ENCODE measurements around the gene TERT. TPM values are rescaled to one million over a fixed set of nuclear protein-coding genes. Genes with fewer than 3 reads are reported as not detected.
"Not testable (repeated sequence)": the region's sequence is repeated elsewhere in the genome, so short reads cannot be mapped to it uniquely, and the experiment has no call there.

The TERT gene
- total RNA-seq, 1 donor from 2014 or later, result not detected

DNA sequence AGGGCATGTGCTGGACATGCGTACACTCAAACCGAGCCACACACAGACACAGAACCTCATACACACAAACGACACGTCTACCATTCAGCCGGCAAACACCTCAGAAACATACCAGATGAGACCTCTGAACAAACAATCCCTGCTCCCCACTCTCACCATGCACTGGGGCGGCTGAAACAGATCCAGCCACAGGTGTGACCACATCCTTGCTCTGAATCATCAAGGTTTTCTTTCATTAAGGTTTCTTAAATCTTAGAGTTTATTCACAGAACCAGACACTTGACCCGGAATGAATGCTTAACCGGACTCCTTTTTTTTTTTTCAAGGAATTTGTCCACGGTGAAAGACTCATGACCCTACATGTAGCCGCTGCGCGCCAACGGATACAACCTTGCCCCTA is 26.2 kb downstream of the TERT start:
- Histone ChIP-seq H3K9me3 (no peaks in the 10 kb centered on the region), H3K4me3 (no peak overlapping the region), H3K4me1 (no peaks in the 10 kb centered on the region), H3K36me3 (no peaks in the 10 kb centered on the region), H3K27ac (no peak overlapping the region), H3K27me3 (no peaks in the 10 kb centered on the region)
- TF ChIP-seq, protein P1, sequence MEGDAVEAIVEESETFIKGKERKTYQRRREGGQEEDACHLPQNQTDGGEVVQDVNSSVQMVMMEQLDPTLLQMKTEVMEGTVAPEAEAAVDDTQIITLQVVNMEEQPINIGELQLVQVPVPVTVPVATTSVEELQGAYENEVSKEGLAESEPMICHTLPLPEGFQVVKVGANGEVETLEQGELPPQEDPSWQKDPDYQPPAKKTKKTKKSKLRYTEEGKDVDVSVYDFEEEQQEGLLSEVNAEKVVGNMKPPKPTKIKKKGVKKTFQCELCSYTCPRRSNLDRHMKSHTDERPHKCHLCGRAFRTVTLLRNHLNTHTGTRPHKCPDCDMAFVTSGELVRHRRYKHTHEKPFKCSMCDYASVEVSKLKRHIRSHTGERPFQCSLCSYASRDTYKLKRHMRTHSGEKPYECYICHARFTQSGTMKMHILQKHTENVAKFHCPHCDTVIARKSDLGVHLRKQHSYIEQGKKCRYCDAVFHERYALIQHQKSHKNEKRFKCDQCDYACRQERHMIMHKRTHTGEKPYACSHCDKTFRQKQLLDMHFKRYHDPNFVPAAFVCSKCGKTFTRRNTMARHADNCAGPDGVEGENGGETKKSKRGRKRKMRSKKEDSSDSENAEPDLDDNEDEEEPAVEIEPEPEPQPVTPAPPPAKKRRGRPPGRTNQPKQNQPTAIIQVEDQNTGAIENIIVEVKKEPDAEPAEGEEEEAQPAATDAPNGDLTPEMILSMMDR (IDR thresholded peaks at IDR 0.05), result no peak
- intact Hi-C loops (cut with DNase I), result no loop called here
- no peak for DNase-seq (ENCODE audit: low spot score in 2 of 2)

DNA sequence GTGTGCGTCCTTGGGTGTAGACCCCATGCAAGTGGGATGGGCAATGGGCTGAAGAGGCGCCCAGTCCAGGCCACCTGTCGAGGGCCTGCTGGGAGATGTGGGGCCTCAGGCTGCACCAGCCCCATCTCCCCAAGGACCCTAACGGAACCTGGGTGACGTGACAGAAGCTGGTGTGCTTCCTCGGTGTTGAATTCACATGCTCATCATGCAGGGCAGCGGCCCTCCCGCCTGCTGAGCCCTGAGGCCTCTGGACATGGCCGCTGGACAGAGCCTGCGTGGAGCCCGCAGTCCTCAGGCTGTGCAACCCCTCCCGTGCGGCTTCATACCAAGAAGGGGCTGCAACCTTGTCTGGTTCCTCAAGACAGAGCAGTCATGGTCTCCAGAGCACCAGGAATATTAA is 26.8 kb downstream of the TERT start:
- TF ChIP-seq, protein P1 (IDR thresholded peaks at IDR 0.05), result no peak
- Histone ChIP-seq H3K4me1 (no peaks in the 10 kb centered on the region), H3K27ac (no peak overlapping the region), H3K27me3 (no peaks in the 10 kb centered on the region), H3K36me3 (no peaks in the 10 kb centered on the region), H3K4me3 (no peak overlapping the region), H3K9me3 (no peaks in the 10 kb centered on the region)
- intact Hi-C loops (cut with DNase I), result no loop called here
- no peak for DNase-seq (ENCODE audit: low spot score in 2 of 2)

GRCh38 chr5:1267464-1267863 is 27.4 kb downstream of the TERT start:
- H3K27ac ChIP-seq; H3K4me3 ChIP-seq; DNase-seq (ENCODE audit: low spot score in 2 of 2); H3K27me3 ChIP-seq; H3K9me3 ChIP-seq; intact Hi-C loops (cut with DNase I); H3K36me3 ChIP-seq; H3K4me1 ChIP-seq: not testable (repeated sequence)

- Histone ChIP-seq H3K4me1 (no peaks in the 10 kb centered on the region), H3K9me3 (peaks cover 0 to 4% of the 10 kb centered on the region in 2 donors), H3K27me3 (no peaks in the 10 kb centered on the region), H3K27ac (no peak overlapping the region), H3K4me3 (no peak overlapping the region), H3K36me3 (no peaks in the 10 kb centered on the region)
- DNase-seq (ENCODE audit: low spot score in 2 of 2), result no peak
- intact Hi-C loops (cut with DNase I), result no loop called here
- TF ChIP-seq, protein P1 (IDR thresholded peaks at IDR 0.05), result no peak
Observed at GRCh38 chr5:1266791-1267190, 28.1 kb downstream of the TERT start.

- DNase-seq (ENCODE audit: low spot score in 2 of 2), result no peak
- H3K9me3 ChIP-seq, result peaks cover 0 to 4% of the 10 kb centered on the region in 2 donors
- intact Hi-C loops (cut with DNase I), result no loop called here
Observed at GRCh38 chr5:1265461-1266455, 29.1 kb downstream of the TERT start.

DNA sequence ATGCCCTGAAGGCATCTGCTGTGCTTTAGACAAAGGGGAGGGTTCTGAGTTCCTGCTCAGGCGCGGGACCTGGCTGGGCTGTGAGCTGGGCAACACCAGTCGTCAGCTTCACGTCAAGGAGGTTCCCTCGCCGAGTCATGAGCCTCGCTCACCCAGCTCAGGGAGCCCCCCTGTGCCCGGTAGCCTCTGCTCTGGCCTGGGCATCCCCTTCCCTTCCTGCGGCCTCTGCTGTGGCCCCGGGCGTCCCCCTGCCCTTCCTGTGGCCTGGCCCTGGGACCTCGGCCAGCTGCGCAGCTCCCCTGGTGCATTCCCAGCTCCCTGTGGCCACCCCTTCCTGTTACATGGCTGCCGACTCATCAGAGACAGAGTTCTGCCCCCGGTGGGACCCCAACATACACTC is 29.8 kb downstream of the TERT start:
- Histone ChIP-seq H3K36me3 (no peaks in the 10 kb centered on the region), H3K27me3 (no peaks in the 10 kb centered on the region), H3K4me3 (no peak overlapping the region), H3K27ac (no peak overlapping the region), H3K9me3 (peaks cover 0 to 4% of the 10 kb centered on the region in 2 donors), H3K4me1 (no peaks in the 10 kb centered on the region)
- no peak for DNase-seq (ENCODE audit: low spot score in 2 of 2)
- TF ChIP-seq, protein P1 (IDR thresholded peaks at IDR 0.05), result no peak
- intact Hi-C loops (cut with DNase I), result no loop called here

More at GRCh38 chr5:1265461-1266455, 29.1 kb downstream of the TERT start:
- Histone ChIP-seq H3K36me3 (no peaks in the 10 kb centered on the region), H3K27ac (no peak overlapping the region), H3K27me3 (no peaks in the 10 kb centered on the region), H3K4me1 (no peaks in the 10 kb centered on the region), H3K4me3 (no peak overlapping the region)
- TF ChIP-seq, protein P1 (IDR thresholded peaks at IDR 0.05), result no peak
